Upper lobe of left lung (tissue), 6 donors: ENCODE measurements around the gene ANAPC7. TPM values are rescaled to one million over a fixed set of nuclear protein-coding genes. Genes with fewer than 3 reads are reported as not detected.

Source experiments
- small RNA-seq, 4 donors: library from RNA; depleted of rRNA; stranded (forward); fragments of <200 nt; gene quantifications; one replicate each; pipeline ENCODE3, GENCODE V24; 2016
- total RNA-seq, 6 donors: library from RNA; depleted of rRNA in 4 of 6; stranded (reverse); fragments of >200 nt in 4 of 6; gene quantifications; one replicate each; pipeline versions ENCODE4 v1.1.0 to v1.2.1, GENCODE V29; 2016 to 2021
- donor health status: DM: no; HTN: no; CAD: no; lungs with moderate emphysema.
- donor health status: DM: no; HTN: yes; CAD: no; lungs with severe emphysema.

ANAPC7 gene
- total RNA-seq, 6 donors from 2014 or later: 33.5 to 90.1 (median 43.1) TPM

Small RNAs within 50 kb of the gene (small RNA-seq; reads per million reads assigned to genes)
- 0 reads per million in 4 donors for gene RN7SL769P

Other genes with a start within 250 kb of the ANAPC7 start
- gene ATP2A2, start 122.5 kb downstream of the ANAPC7 start, total RNA-seq: 100 to 1,000 TPM in 5 of 6 donors, 10 to 100 TPM in 1; 91.7 to 166 (median 142) TPM
- gene ARPC3, start 46.6 kb upstream of the ANAPC7 start, total RNA-seq: 100 to 1,000 TPM; 139 to 347 (median 245) TPM
- 10 to 100 TPM in 4 of 6 donors, 1 to 10 TPM in 2; 4.1 to 31.4 (median 19.6) TPM for gene GPN3, start 64.5 kb upstream of the ANAPC7 start, total RNA-seq
- gene FAM216A, start 65.1 kb upstream of the ANAPC7 start, total RNA-seq: 1 to 10 TPM; 3.1 to 6.1 (median 3.2) TPM
- gene VPS29, start 98.4 kb upstream of the ANAPC7 start, total RNA-seq: 100 to 1,000 TPM in 1 of 6 donors, 10 to 100 TPM in 5; 29.9 to 102 (median 86.7) TPM
- 1 to 10 TPM in 2 of 6 donors, under 1 TPM in 3, not detected in 1; 0.15 to 2.1 (median 0.94) TPM for gene RAD9B, start 98.6 kb upstream of the ANAPC7 start, total RNA-seq
- 10 to 100 TPM; 22.0 to 40.8 (median 25.2) TPM for gene PPTC7, start 179.6 kb upstream of the ANAPC7 start, total RNA-seq
- gene TCTN1, start 210.4 kb upstream of the ANAPC7 start, total RNA-seq: 10 to 100 TPM; 21.6 to 50.8 (median 42.6) TPM